IMR-90 (cell line): Measurements from ENCODE around the gene CIDEC. TPM values are rescaled to one million over a fixed set of nuclear protein-coding genes. Genes with fewer than 3 reads are reported as not detected.

ENCODE experiments used
- ATAC-seq: fragments of 200-7000 bp; cut with Tn5 transposase; 2 replicates; pipeline ENCODE4 v1.9.1; 2020; ENCODE audit warnings: low read depth, mild to moderate bottlenecking, moderate library complexity
- BruUV-seq: library from RNA; stranded (reverse); fragments of 400-500 nt; replicated peaks from 2 replicates; lab custom pipeline; 2021; lab: Mats Ljungman, UMichigan
- CTCF ChIA-PET: fragments of 300-600 bp; formaldehyde crosslinking; extraction: SDS; loops from one replicate; lab custom pipeline; 2021; ENCODE audit warnings: antibody characterized with exemption; lab: Yijun Ruan, JAX
- POLR2A ChIA-PET: fragments of 300-600 bp; sonication (Branson Sonifier 250); formaldehyde crosslinking; loops from one replicate; lab custom pipeline; 2022; ENCODE audit warnings: antibody characterized with exemption; ENCODE audit not compliant: unreplicated experiment; lab: Charles Lee
- DNase-seq: peaks from one replicate; pipeline ENCODE4 v3.0.0; 2013
- H2AFZ ChIP-seq: replicated peaks from 2 replicates; pipeline ENCODE3; 2013; ENCODE audit warnings: low read length, mild to moderate bottlenecking; ENCODE audit not compliant: poor library complexity
- H2AK5ac ChIP-seq: 2 replicates; pipeline ENCODE4 v1.6.1; 2013; ENCODE audit warnings: low read depth, low read length, inconsistent platforms
- H2AK9ac ChIP-seq: replicated peaks from 2 replicates; pipeline ENCODE3; 2013; ENCODE audit warnings: mild to moderate bottlenecking, low read depth, low read length, moderate library complexity; ENCODE audit not compliant: poor library complexity
- H2BK120ac ChIP-seq: 2 replicates; pipeline ENCODE4 v1.6.1; 2013; ENCODE audit warnings: low read depth, low read length, inconsistent platforms
- H2BK15ac ChIP-seq: 3 replicates; pipeline ENCODE4 v1.6.1; 2013; ENCODE audit warnings: low read depth, low read length, inconsistent platforms
- H2BK20ac ChIP-seq: 2 replicates; pipeline ENCODE4 v1.6.1; 2013; ENCODE audit warnings: low read depth, mild to moderate bottlenecking, inconsistent platforms, low read length, moderate library complexity
- H2BK5ac ChIP-seq: 2 replicates; pipeline ENCODE4 v1.6.1; 2013; ENCODE audit warnings: mild to moderate bottlenecking, low read depth, low read length, inconsistent platforms; ENCODE audit not compliant: poor library complexity, severe bottlenecking
- H3K14ac ChIP-seq: replicated peaks from 2 replicates; pipeline ENCODE4 v1.6.1; 2013; ENCODE audit warnings: low read depth, low read length, inconsistent platforms
- H3K18ac ChIP-seq: 2 replicates; pipeline ENCODE4 v1.6.1; 2013; ENCODE audit warnings: low read depth, low read length, control low read depth
- H3K23ac ChIP-seq: 2 replicates; pipeline ENCODE4 v1.6.1; 2013; ENCODE audit warnings: low read depth, low read length, inconsistent platforms
- H3K27ac ChIP-seq: 2 replicates; pipeline ENCODE4 v1.5.1; 2013; ENCODE audit warnings: mild to moderate bottlenecking, control low read depth, low read length; ENCODE audit not compliant: insufficient read depth
- H3K27me3 ChIP-seq: 2 replicates; pipeline ENCODE4 v1.6.1; 2013; ENCODE audit warnings: low read length; ENCODE audit not compliant: control insufficient read depth, insufficient read depth
- H3K36me3 ChIP-seq: 2 replicates; pipeline ENCODE4 v1.6.1; 2013; ENCODE audit warnings: low read length, mixed read lengths; ENCODE audit not compliant: control insufficient read depth, insufficient read depth
- H3K4ac ChIP-seq: 2 replicates; pipeline ENCODE4 v1.6.1; 2013; ENCODE audit warnings: low read depth, low read length, inconsistent platforms
- H3K4me1 ChIP-seq: 2 replicates; pipeline ENCODE4 v1.6.1; 2013; ENCODE audit warnings: low read length, mixed read lengths; ENCODE audit not compliant: control insufficient read depth, insufficient read depth
- H3K4me2 ChIP-seq: 2 replicates; pipeline ENCODE4 v1.6.1; 2013; ENCODE audit warnings: low read depth, mild to moderate bottlenecking, control low read depth, low read length, moderate library complexity
- H3K4me3 ChIP-seq: 2 replicates; pipeline ENCODE4 v1.5.1; 2013; ENCODE audit warnings: low read depth, mild to moderate bottlenecking, control low read depth, low read length, moderate library complexity; ENCODE audit not compliant: insufficient read depth
- H3K56ac ChIP-seq: 2 replicates; pipeline ENCODE4 v1.6.1; 2013; ENCODE audit warnings: low read length, inconsistent platforms; ENCODE audit not compliant: insufficient read depth; ENCODE audit errors: extremely low read depth
- H3K79me1 ChIP-seq, 2 experiments: 2 replicates each; pipeline ENCODE4 v1.6.1; 2013; ENCODE audit warnings: low read length in 2 of 2, inconsistent platforms in 1 of 2, low read depth in 1 of 2
- H3K9ac ChIP-seq: 2 replicates; pipeline ENCODE4 v1.6.1; 2013; ENCODE audit warnings: low read depth, low read length, control low read depth
- H3K9me1 ChIP-seq: 2 replicates; pipeline ENCODE4 v1.6.1; 2013; ENCODE audit warnings: low read length, inconsistent platforms; ENCODE audit not compliant: insufficient read depth
- H3K9me3 ChIP-seq: 2 replicates; pipeline ENCODE4 v1.6.1; 2013; ENCODE audit warnings: low read length; ENCODE audit not compliant: control insufficient read depth, insufficient read depth
- H4K20me1 ChIP-seq: 2 replicates; pipeline ENCODE4 v1.6.1; 2013; ENCODE audit warnings: low read length, inconsistent platforms; ENCODE audit not compliant: insufficient read depth
- H4K5ac ChIP-seq: 2 replicates; pipeline ENCODE4 v1.6.1; 2013; ENCODE audit warnings: mild to moderate bottlenecking, low read depth, low read length, control low read depth
- H4K8ac ChIP-seq, 2 experiments: 2 replicates each; pipeline ENCODE4 v1.6.1; 2013; ENCODE audit warnings: low read depth in 2 of 2, low read length in 2 of 2, control low read depth in 1 of 2, inconsistent platforms in 1 of 2
- H4K91ac ChIP-seq: 2 replicates; pipeline ENCODE4 v1.6.1; 2013; ENCODE audit warnings: low read depth, low read length, inconsistent platforms; ENCODE audit not compliant: insufficient read depth
- BHLHE40 ChIP-seq: fragments of 150-350 bp; IDR thresholded peaks from 2 replicates; pipeline ENCODE4 v1.6.1; 2016; ENCODE audit warnings: mild to moderate bottlenecking, low read depth, low read length
- CEBPB ChIP-seq: IDR thresholded peaks from 2 replicates; pipeline ENCODE4 v1.6.1; 2012; ENCODE audit warnings: low read depth, low read length, improper control_type of control experiment
- CHD1 ChIP-seq: IDR thresholded peaks from 2 replicates; pipeline ENCODE4 v1.6.1; 2012; ENCODE audit warnings: low read depth, low read length, improper control_type of control experiment
- ELK1 ChIP-seq: fragments of 150-350 bp; IDR thresholded peaks from 2 replicates; pipeline ENCODE4 v1.6.1; 2016; ENCODE audit warnings: low read depth, mild to moderate bottlenecking, low read length, moderate library complexity, borderline replicate concordance
- FOS ChIP-seq: fragments of 150-350 bp; IDR thresholded peaks from 2 replicates; pipeline ENCODE4 v1.6.1; 2016; ENCODE audit warnings: low read depth, low read length
- MAFK ChIP-seq: IDR thresholded peaks from 2 replicates; pipeline ENCODE4 v1.6.1; 2012; ENCODE audit warnings: low read depth, low read length, improper control_type of control experiment
- MAZ ChIP-seq: IDR thresholded peaks from 2 replicates; pipeline ENCODE4 v1.6.1; 2012; ENCODE audit warnings: low read depth, mild to moderate bottlenecking, low read length, improper control_type of control experiment, moderate library complexity, borderline replicate concordance
- MXI1 ChIP-seq: IDR thresholded peaks from 2 replicates; pipeline ENCODE4 v1.6.1; 2012; ENCODE audit warnings: low read depth, mild to moderate bottlenecking, low read length, moderate library complexity, borderline replicate concordance
- NFE2L2 ChIP-seq: fragments of 150-350 bp; IDR thresholded peaks from 2 replicates; pipeline ENCODE4 v1.6.1; 2016; ENCODE audit warnings: low read depth, mild to moderate bottlenecking, low read length
- POLR2A ChIP-seq: IDR thresholded peaks from 2 replicates; pipeline ENCODE4 v1.6.1; 2012; ENCODE audit warnings: mild to moderate bottlenecking, low read depth, low read length
- RCOR1 ChIP-seq: IDR thresholded peaks from 2 replicates; pipeline ENCODE4 v1.6.1; 2012; ENCODE audit warnings: mild to moderate bottlenecking, low read length, improper control_type of control experiment; ENCODE audit not compliant: insufficient replicate concordance
- RFX5 ChIP-seq: IDR thresholded peaks from 2 replicates; pipeline ENCODE4 v1.8.0; 2012; ENCODE audit warnings: low read depth, mild to moderate bottlenecking, low read length, moderate library complexity
- SMC3 ChIP-seq: fragments of 150-350 bp; IDR thresholded peaks from 2 replicates; pipeline ENCODE4 v1.6.1; 2016; ENCODE audit warnings: low read depth, mild to moderate bottlenecking, antibody characterized with exemption, low read length, moderate library complexity
- USF2 ChIP-seq: fragments of 150-350 bp; IDR thresholded peaks from 2 replicates; pipeline ENCODE4 v1.6.1; 2017; ENCODE audit warnings: mild to moderate bottlenecking, antibody characterized with exemption, low read length, low read depth
- WGBS, 2 experiments: methylation state at CpG; one replicate each; pipeline versions ENCODE4 v1.1.5 to v1.1.7; 2013; ENCODE audit warnings: missing lambda C conversion rate in 2 of 2; ENCODE audit not compliant: insufficient read length in 1 of 2; ENCODE audit errors: extremely low coverage in 2 of 2; 5-methylcytosine and 5-hydroxymethylcytosine counted together
- dilution Hi-C: fragments of 300-500 bp; cut with HindIII; formaldehyde crosslinking; loops from one replicate; pipeline ENCODE4 v1.14.3; 2018; ENCODE audit warnings: low sequenced_read_pairs; ENCODE audit not compliant: unreplicated experiment
- in situ Hi-C: fragments of 300-500 bp; cut with MboI; formaldehyde crosslinking; loops from 3 replicates; pipeline ENCODE4 v1.14.3; 2019; ENCODE audit warnings: low sequenced_read_pairs, inconsistent platforms, mixed read lengths
- intact Hi-C: fragments of 100-400 bp; cut with micrococcal nuclease; formaldehyde crosslinking; loops from 2 replicates; pipeline ENCODE4 v1.10.0; 2022
- polyA plus RNA-seq, 3 experiments: library from polyadenylated mRNA; depleted of rRNA; stranded (reverse); fragments of >200 nt; gene quantifications; 2 replicates each; pipeline ENCODE4 v1.2.3, GENCODE V29; 2012; ENCODE audit warnings: low replicate concordance in 1 of 3
- total RNA-seq: library from RNA; depleted of rRNA; stranded (reverse); fragments of >200 nt; gene quantifications from 2 replicates; pipeline ENCODE4 v1.2.3, GENCODE V29; 2012
- TF ChIP-seq, protein P1 (sequence below): conservative IDR thresholded peaks from 2 replicates; pipeline ENCODE4 v1.5.1; 2012; ENCODE audit warnings: mild to moderate bottlenecking, low read depth, low read length, improper control_type of control experiment

CIDEC gene
- total and polyA plus RNA-seq, 2 of the 4 experiments (the other 2 are of a cell fraction) = 0.09 TPM; not detected in 1

DNA sequence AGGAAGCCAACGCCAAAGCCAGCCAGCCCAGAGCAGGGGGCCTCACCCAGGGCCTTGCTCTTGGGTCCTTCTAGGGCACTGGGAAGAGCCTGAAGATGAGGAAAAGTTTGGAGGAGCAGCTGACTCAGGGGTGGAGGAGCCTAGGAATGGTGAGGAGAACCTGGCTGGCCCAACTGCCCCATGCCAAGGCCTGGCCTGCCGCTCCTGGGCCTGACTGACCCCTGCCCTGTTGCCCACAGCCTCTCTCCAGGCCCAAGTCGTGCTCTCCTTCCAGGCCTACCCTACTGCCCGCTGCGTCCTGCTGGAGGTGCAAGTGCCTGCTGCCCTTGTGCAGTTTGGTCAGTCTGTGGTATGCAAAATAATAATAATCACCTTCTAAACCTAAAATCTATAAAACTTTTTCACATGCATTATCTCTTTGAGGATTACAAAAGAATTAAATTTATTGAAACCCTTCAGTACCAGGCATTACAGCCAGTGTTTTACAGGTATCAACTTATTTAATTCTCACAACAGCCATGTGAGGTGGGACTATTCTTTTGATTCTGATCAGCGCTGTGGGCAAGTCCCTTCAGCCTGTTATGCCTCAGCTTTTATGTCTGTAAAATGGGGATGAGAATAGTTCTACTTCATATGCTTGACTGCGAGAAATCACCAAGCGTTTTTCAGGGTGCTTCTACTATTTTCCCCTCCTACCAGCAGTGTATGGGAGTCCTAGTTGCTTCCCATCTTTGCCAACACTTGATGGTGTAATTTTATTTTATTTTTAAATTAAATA is 38.4 kb upstream of the CIDEC start:
- Histone ChIP-seq H3K4ac (no peak overlapping the region; the same call in 1 of the 2 replicates), H3K79me1 (peaks cover 7 to 38% of the 10 kb centered on the region in 2 experiments; a peak in 3 of 4 replicates), H3K23ac (no peak overlapping the region), H4K5ac (no peak overlapping the region), H3K4me3 (no peak overlapping the region), H4K91ac (no peak overlapping the region), H2BK20ac (no peak overlapping the region), H2BK15ac (no peak overlapping the region), H3K9ac (no peak overlapping the region), H3K27me3 (no peaks in the 10 kb centered on the region), H3K18ac (no peak overlapping the region), H3K36me3 (peaks cover 3% of the 10 kb centered on the region; the same call in 1 of the 2 replicates), H4K8ac (no peak overlapping the region), H3K27ac (no peak overlapping the region), H3K9me3 (no peaks in the 10 kb centered on the region), H2BK5ac (no peak overlapping the region), H2AK9ac (peak overlapping the region; percentile 63), H3K9me1 (peaks cover 11% of the 10 kb centered on the region), H4K20me1 (no peaks in the 10 kb centered on the region), H2AFZ (no peak overlapping the region), H3K4me2 (no peak overlapping the region), H2AK5ac (0 out of 2 replicates have a peak overlapping the region, but pooled peaks have one; percentile 33), H3K14ac (no peak overlapping the region), H3K56ac (no peak overlapping the region), H3K4me1 (peaks cover 30% of the 10 kb centered on the region), H2BK120ac (no peak overlapping the region)
- ChIA-PET POLR2A (no interaction called here), CTCF (no interaction called here)
- no peak for DNase-seq
- intact Hi-C loops (loop anchor here (5.0 kb wide), 1 partner anchor 201 kb away; no protein-coding TSS in a partner anchor), in situ Hi-C loops (no loop called here), dilution Hi-C loops (no loop called here)
- ATAC-seq = no peak
- WGBS, 2 experiments = 100% methylated on average over 1 of the region's 8 CpGs; no CpG with 5 or more reads in 1 of the 2 experiments
- no TSS peak for BruUV-seq
- TF ChIP-seq CHD1 = no peak
- no peak for TF ChIP-seq CEBPB
- TF ChIP-seq SMC3 = no peak
- TF ChIP-seq USF2 = no peak
- TF ChIP-seq, protein P1, sequence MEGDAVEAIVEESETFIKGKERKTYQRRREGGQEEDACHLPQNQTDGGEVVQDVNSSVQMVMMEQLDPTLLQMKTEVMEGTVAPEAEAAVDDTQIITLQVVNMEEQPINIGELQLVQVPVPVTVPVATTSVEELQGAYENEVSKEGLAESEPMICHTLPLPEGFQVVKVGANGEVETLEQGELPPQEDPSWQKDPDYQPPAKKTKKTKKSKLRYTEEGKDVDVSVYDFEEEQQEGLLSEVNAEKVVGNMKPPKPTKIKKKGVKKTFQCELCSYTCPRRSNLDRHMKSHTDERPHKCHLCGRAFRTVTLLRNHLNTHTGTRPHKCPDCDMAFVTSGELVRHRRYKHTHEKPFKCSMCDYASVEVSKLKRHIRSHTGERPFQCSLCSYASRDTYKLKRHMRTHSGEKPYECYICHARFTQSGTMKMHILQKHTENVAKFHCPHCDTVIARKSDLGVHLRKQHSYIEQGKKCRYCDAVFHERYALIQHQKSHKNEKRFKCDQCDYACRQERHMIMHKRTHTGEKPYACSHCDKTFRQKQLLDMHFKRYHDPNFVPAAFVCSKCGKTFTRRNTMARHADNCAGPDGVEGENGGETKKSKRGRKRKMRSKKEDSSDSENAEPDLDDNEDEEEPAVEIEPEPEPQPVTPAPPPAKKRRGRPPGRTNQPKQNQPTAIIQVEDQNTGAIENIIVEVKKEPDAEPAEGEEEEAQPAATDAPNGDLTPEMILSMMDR = no peak
- no peak for TF ChIP-seq POLR2A
- TF ChIP-seq NFE2L2 = no peak
- TF ChIP-seq RCOR1 = no peak
- no peak for TF ChIP-seq RFX5
- no peak for TF ChIP-seq MAZ
- no peak for TF ChIP-seq MXI1
- TF ChIP-seq MAFK = no peak
- TF ChIP-seq BHLHE40 = no peak
- no peak for TF ChIP-seq ELK1
- TF ChIP-seq FOS = no peak
